GM19025 (cell line): ENCODE data around the gene TBX4.
"Not testable (repeated sequence)": the region's sequence is repeated elsewhere in the genome, so short reads cannot be mapped to it uniquely, and the experiment has no call there.

Source experiments
- ATAC-seq: cut with Tn5 transposase; IDR thresholded peaks from one replicate; pipeline ENCODE4 v1.9.1; 2021; ENCODE audit warnings: mild to moderate bottlenecking, low read depth, moderate library complexity; ENCODE audit not compliant: unreplicated experiment

Gene TBX4

GRCh38 chr17:61427567-61427966 lies 24.7 kb upstream of the TBX4 start:
- ATAC-seq = no peak

GRCh38 chr17:61429274-61429673 lies 22.9 kb upstream of the TBX4 start:
- ATAC-seq = no peak

DNA sequence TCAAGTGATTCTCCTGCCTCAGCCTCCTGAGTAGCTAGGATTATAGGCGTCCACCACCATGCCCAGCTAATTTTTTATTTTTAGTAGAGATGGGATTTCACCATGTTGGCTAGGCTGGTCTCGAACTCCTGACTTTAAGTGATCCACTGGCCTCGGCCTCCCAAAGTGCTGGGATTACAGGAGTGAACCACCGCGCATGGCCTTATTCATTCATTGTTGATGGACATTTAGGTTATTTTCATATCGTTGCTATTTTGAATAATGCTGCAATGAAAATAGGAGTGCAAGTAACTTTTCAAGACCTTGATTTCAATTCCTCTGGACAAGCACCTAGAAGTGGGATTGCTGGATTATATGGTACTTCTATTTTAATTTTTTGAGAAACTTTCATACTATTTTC lies 22.4 kb upstream of the TBX4 start:
- ATAC-seq = not testable (repeated sequence)

DNA sequence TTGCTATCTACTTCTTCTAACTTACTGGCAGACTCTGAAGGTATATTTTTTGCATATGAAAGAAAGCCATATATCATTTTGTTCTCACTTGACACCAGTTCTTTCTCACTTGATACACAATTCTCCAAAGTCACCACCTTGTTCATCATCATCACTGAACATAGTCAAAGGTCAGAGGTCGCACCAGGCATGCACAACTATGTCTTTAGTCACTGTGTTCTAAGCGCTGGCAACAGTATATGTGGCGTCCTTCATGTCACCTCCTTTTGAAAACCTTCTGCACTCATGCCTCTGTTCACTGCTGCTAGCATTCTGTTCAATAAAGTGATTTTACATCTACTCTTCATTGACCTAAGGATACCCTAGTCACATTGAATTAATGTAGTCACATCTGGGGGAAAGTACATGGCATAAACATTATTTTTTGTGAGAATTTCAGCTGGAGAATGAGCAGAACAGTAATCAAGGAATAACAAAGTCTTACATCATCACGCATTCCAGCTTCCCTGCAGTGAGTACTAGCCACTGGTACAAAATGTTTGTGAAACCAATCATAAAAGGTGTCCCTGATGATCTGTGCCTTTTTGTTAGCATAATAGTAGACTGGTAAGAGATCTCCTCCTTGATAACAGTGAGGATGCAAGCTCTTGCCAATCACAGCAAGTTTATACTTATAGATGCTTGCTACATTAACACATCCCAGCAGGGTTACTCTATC lies 20.5 kb upstream of the TBX4 start:
- no peak for ATAC-seq

DNA sequence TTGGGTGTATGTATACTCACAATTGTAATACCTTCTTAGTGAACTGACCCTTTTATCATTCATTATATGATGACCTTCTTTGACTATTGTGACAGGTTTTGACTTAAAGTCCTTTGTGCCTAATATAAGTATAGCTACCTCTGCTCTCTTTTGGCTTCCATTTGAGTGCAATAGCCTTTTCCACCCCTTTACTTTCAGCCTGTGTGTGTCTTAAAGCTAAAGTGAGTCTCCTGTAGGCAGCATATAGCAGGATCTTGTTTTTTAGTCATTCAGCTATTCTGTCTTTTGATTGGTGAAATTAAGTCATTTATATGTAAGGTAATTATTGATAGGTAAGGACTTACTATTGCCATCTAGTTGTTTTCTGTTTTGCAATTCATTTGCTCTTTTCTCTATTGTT lies 15.9 kb upstream of the TBX4 start:
- no peak for ATAC-seq

DNA sequence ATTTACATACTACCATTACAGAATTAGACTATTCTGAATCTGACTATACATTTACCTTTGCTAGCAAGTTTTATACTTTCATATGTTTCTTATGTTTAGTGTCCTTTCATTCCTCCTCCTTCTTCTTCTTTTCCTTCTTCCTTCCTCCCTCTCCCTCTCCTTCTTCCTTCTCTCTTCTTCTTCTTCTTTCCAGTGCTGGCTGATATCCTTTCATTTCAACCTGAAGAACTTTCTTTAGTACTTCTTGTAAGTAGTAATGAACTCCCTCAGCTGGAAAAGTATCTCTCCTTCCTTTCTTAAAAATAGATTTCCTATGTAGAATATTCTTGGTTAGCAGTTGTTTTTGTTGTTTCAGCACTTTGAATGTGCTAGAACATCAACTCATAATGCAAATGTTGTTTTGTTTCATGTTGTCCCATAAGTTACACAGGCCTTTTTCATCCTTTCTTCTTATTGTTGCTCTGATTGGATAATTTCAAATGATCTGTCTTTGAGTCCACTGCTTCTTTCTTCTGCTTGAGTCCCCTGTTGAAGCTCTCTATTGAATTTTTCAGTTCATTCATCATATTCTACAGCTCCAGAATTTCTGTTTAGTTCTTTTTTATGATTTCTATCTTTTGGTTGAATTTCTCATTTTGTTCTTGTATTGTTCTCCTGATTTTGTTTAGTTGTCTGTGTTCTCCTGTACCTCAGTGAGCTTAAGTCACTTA lies 15.1 kb upstream of the TBX4 start:
- no peak for ATAC-seq

- ATAC-seq = no peak
Observed at GRCh38 chr17:61440697-61441096, 11.5 kb upstream of the TBX4 start.

DNA sequence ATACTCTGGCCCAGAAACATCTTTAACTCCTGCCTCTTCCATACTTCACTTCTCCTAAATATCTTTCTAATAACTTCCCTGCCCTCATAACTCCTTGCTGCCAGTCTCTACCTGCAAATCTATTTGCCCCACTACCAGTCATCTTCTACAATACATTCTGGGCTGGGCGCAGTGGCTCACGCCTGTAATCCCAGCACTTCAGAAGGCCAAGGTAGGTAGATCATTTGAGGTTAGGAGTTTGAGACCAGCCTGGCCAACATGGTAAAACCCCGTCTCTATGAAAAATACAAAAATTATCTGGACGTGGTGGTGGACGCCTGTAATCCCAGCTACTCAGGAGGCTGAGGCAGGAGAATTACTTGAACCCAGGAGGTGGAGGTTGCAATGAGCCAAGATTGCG lies 10.7 kb upstream of the TBX4 start:
- ATAC-seq = not testable (repeated sequence)

DNA sequence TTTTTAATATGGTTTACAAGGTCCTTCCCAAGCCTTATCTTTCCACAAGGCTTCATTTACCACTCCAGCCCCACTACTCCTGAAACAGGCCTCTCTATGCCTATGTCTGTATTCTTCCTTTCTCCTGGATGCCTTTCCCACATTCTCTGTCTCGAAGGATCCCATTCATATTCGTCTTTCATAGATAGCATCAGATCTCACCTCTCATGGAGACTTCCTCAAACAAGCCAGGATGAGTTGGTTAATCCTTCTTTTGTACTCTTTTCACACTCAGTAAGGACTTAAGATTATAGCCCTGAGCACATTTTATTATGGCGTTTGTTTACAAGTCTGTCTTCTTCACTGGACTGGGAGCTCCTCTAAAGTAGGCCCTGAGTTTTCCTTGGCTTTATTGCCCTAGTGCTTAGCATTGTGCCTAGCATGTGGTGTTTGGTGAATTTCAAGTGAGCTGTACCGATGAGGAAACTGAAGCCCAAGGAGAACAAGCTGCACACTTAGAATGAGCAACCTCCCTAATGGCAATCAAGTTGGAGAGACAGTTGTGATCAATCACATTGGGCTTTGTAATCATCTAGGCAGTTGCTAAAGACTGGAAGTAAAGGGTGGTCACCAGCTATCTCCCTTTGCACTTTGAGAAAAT lies 10.0 kb upstream of the TBX4 start:
- no peak for ATAC-seq

DNA sequence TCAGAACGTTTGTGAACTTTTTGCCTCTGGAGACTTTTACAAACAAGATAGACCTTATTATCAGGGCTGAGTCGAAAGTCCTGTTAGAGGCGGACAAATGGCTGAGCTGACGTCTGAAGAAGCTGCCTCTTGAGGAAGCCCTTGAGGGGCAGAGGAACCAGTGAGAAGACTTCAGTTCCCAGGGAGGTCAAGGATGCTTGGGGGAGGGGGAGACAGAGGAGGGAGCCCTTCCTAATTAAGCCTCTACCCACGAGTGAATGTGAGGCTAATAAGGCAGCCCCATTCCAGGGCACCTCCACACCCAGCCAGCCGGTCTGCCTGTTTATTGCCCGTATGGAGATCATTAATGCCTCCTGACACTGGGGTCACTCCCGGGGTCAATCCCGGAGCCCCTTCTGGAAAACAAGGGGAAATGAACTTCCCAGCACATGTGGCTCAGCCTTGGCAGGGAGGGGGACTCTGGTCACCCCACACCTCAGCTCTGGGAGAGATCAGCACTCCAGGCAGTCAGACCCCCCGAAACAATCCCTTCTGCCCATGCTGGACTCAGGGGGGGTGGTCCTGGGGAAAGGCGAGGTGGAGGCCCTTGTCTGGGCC lies 9.2 kb upstream of the TBX4 start:
- ATAC-seq = no peak

DNA sequence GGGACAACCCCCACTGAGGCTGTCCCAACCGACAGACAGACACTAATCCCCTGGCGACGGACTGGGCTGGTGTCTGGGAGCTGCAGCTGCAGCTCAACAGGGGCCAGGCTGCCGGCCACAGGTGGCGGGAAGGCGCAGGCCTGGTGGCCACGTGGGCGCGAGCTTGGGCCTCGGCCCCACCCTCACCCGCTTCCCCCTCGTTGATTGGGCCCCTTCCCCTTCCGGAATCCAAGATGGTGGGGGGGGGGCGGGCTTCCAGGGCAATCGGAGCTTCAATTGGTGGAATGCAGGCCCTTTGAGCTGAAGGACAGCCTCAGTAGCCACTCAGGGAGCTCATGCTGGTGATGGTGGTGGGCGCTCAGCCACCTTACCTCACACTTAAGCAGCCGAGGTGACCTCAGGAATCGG lies 8.7 kb upstream of the TBX4 start:
- ATAC-seq = no peak

- ATAC-seq = no peak
Observed at GRCh38 chr17:61444075-61444474, 8.1 kb upstream of the TBX4 start.

DNA sequence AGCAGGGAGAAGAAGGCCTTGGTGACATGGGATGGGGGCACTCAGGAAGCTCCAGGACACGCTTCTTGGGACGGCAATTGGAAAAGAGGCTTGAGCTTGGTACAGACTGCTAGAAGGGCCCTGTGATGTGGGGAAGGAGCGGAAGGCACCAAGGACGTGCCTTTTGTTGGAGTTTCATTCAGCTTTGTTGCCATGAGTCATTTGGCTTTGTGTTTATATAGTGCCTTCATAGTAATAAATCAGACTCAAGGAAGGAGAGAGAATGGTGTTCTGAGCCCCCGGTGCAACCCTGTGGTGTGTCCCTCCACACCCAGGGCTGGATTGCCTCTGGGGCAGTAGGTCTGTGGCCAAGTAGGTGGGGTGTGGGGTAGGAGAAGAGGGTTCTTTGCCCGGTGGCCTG lies 7.4 kb upstream of the TBX4 start:
- no peak for ATAC-seq

GRCh38 chr17:61447358-61447757 lies 4.9 kb upstream of the TBX4 start:
- ATAC-seq = no peak

DNA sequence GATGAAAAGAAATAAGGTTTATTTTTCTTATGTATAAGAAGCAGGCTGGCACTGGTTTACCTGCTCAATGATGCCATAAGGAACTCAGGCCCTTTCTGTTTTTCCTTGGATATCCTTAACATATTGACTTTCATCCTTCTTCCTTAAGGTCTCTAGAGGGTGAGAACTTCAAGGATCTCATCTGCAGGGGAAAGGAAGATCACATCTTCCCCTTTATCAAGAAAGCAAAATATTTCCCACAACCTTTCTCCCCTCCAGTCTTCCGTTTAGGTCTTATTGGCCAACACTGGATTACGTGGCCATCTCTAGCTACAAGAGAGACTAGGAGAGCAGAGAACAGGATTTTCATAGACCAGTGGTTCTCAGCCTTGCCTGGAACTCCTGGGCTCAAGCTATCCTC lies 4.2 kb upstream of the TBX4 start:
- ATAC-seq = no peak

DNA sequence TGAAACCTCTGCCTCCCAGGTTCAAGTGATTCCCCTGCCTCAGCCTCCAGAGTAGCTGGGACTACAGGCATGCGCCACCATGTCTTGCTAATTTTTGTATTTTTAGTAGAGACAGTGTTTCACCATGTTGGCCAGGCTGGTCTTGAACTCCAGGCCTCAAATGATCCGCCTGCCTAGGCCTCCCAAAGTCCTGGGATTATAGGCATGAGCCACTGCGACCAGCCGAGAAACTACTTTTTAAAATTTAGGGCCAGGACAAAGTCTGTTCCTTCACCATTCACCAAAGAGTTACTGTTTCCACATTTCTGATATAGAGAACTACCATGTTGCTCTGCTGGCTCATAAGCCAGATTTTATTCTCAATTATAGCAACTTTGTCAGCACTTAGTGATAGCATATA lies 3.1 kb upstream of the TBX4 start:
- not testable (repeated sequence) for ATAC-seq

DNA sequence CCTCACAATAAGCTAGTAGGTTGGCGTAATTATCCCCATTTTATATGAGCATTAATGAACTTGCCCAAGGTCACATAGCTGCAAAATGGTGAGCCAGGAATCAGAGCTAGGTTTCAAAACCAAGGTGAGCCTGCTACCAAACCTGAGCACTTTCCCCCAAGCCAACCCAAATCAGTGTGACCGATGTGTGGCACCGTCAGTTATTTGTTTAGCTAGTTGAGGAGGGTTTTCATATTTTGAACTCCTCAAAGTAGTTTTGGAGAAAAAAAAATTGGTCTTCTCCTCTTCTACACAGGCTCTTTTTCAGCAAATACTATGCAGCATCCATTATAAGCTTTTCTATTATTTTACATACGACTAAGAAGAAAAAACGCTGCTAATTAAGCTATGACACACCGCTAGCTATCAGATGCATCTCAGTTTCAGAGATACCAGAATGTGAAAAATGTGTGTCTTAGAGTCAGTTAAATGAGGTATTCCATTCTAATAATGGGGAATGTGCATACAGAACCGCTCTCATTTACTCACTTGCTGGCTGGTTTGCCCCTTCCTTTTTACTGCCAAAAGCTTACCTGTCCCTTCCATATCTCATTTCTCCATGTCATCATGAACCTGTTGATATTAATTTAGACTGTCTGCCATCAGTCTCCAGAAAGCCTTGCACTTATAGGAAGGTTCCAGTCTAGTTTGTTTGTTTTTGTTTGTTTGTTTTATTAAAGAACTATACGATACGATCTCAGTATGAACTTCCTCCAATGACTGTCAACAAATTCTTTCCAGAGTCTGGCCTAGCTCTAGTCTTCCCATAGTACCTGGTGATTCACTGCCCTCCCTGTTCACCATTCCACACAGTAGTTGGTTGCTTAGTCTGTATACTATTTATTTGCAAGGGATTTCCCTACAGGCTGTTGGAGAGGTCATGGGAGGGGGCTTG lies 2.2 kb upstream of the TBX4 start:
- no peak for ATAC-seq

DNA sequence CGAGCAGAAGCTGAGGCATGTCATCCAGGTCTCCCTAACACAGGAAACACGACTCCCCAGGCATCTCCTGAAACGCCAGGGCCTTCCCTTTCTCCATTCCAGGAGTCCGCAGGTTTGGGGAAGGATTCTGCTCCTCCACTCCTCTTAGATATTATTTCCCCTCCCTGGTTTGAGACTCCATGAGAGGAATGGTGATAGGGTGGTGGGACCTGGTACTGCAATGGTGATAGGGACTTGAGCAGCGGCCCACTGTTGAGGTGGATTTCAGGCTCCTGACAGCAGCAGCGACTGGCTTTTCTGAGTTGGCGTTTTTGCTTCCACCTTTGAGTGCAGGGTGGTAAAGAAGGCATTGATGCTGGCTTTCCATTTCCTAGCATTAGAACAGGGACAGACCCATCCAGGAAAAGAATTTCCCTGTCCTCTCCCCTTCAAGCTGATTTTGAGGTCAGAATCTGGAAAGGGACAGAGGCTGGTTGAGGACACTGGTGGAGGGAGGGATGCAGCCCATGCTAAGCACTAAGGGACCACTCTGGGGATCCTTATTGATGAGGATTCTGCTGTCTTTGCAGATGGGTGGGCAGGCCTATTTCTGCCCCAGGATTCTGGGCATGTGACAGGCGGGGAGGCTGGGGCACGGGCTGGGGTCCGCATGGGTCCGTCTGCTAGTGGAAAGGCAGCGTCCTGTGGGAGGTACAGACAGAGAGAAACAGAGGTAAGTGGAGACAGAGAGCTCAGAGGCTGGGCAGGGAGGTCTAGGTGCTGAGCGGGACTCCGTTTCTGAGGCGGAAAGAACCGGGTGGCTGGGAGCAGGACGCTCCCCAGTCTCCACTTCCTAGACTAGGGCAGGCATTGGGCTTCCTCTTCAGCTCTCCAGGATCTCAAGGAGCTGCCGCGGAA lies 1.3 kb upstream of the TBX4 start:
- no peak for ATAC-seq

- ATAC-seq = no peak
Observed at GRCh38 chr17:61451538-61452300, 503 bp upstream of the TBX4 start.
